ENCODE results near the gene RAB26.
A peak's percentile ranks its signal among the peaks of the same experiment; 100 is the strongest.

RAB26 gene

GRCh38 chr16:2163211-2163881 is 14.9 kb downstream of the RAB26 start:
- DNase-seq, result peak; percentile 33

GRCh38 chr16:2165861-2166260 is 17.4 kb downstream of the RAB26 start:
- DNase-seq, result no peak

GRCh38 chr16:2166263-2167067 is 18.0 kb downstream of the RAB26 start:
- DNase-seq, result no peak

GRCh38 chr16:2167068-2167638 is 18.7 kb downstream of the RAB26 start:
- no peak for DNase-seq

- DNase-seq, result no peak
Measured at GRCh38 chr16:2170080-2170479, 21.7 kb downstream of the RAB26 start.

- no peak for DNase-seq
Measured at GRCh38 chr16:2170587-2171435, 22.4 kb downstream of the RAB26 start.

- DNase-seq, result no peak
Measured at GRCh38 chr16:2171601-2172178, 23.3 kb downstream of the RAB26 start.

GRCh38 chr16:2172688-2173335 is 24.4 kb downstream of the RAB26 start:
- DNase-seq, result no peak

- no peak for DNase-seq
Measured at GRCh38 chr16:2173366-2173765, 24.9 kb downstream of the RAB26 start.

- no peak for DNase-seq
Measured at GRCh38 chr16:2173916-2174315, 25.5 kb downstream of the RAB26 start.

GRCh38 chr16:2174396-2175131 is 26.1 kb downstream of the RAB26 start:
- no peak for DNase-seq

- no peak for DNase-seq
Measured at GRCh38 chr16:2175454-2175853, 27.0 kb downstream of the RAB26 start.

GRCh38 chr16:2176047-2176446 is 27.6 kb downstream of the RAB26 start:
- no peak for DNase-seq

- DNase-seq, result no peak
Measured at GRCh38 chr16:2177101-2177500, 28.7 kb downstream of the RAB26 start.

- DNase-seq, result no peak
Measured at GRCh38 chr16:2177561-2177960, 29.1 kb downstream of the RAB26 start.

- no peak for DNase-seq
Measured at GRCh38 chr16:2178321-2179106, 30.1 kb downstream of the RAB26 start.

- no peak for DNase-seq
Measured at GRCh38 chr16:2179107-2179501, 30.7 kb downstream of the RAB26 start.

GRCh38 chr16:2179576-2179975 is 31.2 kb downstream of the RAB26 start:
- DNase-seq, result no peak

- DNase-seq, result no peak
Measured at GRCh38 chr16:2180461-2180860, 32.0 kb downstream of the RAB26 start.
